H1 (cell line): ENCODE measurements around the gene CHST1. TPM values are rescaled to one million over a fixed set of nuclear protein-coding genes. Genes with fewer than 3 reads are reported as not detected.

Experiments
- CTCF ChIA-PET: fragments of 300-600 bp; sonication (Branson Sonifier 250); formaldehyde crosslinking; loops from one replicate; lab custom pipeline; 2021; ENCODE audit not compliant: partially characterized antibody; lab: Charles Lee
- POLR2A ChIA-PET: fragments of 300-600 bp; sonication (Branson Sonifier 250); formaldehyde crosslinking; loops from one replicate; lab custom pipeline; 2021; ENCODE audit warnings: inconsistent platforms; ENCODE audit not compliant: partially characterized antibody; lab: Charles Lee
- DNase-seq, 2 experiments: peaks; one replicate each; pipeline versions ENCODE4 v3.0.0 to v3.0.0-alpha.2; 2010 to 2022; ENCODE audit warnings: low spot score in 2 of 2, low read depth in 1 of 2, mixed read lengths in 1 of 2
- FAIRE-seq: peaks from 2 replicates; lab custom pipeline; 2011; peaks lifted over from hg19 to GRCh38; lab: Jason Lieb, UNC
- H2AFZ ChIP-seq: 2 replicates; pipeline ENCODE4 v1.8.1; 2012; ENCODE audit warnings: low read length, inconsistent platforms
- H2AK5ac ChIP-seq: 2 replicates; pipeline ENCODE4 v1.6.1; 2013; ENCODE audit warnings: low read depth, low read length
- H2BK120ac ChIP-seq: replicated peaks from 2 replicates; pipeline ENCODE3; 2013; ENCODE audit warnings: low read depth, low read length, inconsistent platforms
- H2BK12ac ChIP-seq: 2 replicates; pipeline ENCODE4 v1.6.1; 2013; ENCODE audit warnings: low read depth, low read length
- H2BK15ac ChIP-seq: 2 replicates; pipeline ENCODE4 v1.6.1; 2013; ENCODE audit warnings: low read length
- H2BK20ac ChIP-seq: 2 replicates; pipeline ENCODE4 v1.6.1; 2013; ENCODE audit warnings: low read length
- H2BK5ac ChIP-seq: 2 replicates; pipeline ENCODE4 v1.6.1; 2013; ENCODE audit warnings: low read depth, low read length
- H3K14ac ChIP-seq: 2 replicates; pipeline ENCODE4 v1.6.1; 2013; ENCODE audit warnings: inconsistent platforms; ENCODE audit not compliant: insufficient read length
- H3K18ac ChIP-seq: 2 replicates; pipeline ENCODE4 v1.6.1; 2013; ENCODE audit warnings: low read length; ENCODE audit errors: extremely low read depth
- H3K23ac ChIP-seq: 2 replicates; pipeline ENCODE4 v1.6.1; 2013; ENCODE audit warnings: inconsistent platforms; ENCODE audit not compliant: insufficient read length
- H3K23me2 ChIP-seq: 2 replicates; pipeline ENCODE4 v1.6.1; 2013; ENCODE audit warnings: low read depth, low read length
- H3K27ac ChIP-seq: 2 replicates; pipeline ENCODE4 v1.6.1; 2011; ENCODE audit warnings: low read depth, low read length, inconsistent platforms
- H3K27me3 ChIP-seq, 4 experiments: replicated peaks in 1 of 4; 1 replicate in 1 of 4; 2 replicates in 3 of 4; pipeline versions ENCODE4 v1.6.1 to v1.8.1; 2011 to 2013; ENCODE audit warnings: low read length in 3 of 4, mild to moderate bottlenecking in 3 of 4, inconsistent platforms in 2 of 4, mixed read lengths in 2 of 4, moderate library complexity in 1 of 4; ENCODE audit not compliant: control insufficient read depth in 3 of 4, insufficient read depth in 3 of 4; ENCODE audit errors: extremely low read depth in 1 of 4
- H3K36me3 ChIP-seq, 4 experiments: 2 replicates each; pipeline versions ENCODE4 v1.6.1 to v1.8.1; 2011 to 2013; ENCODE audit warnings: mild to moderate bottlenecking in 4 of 4, low read length in 3 of 4, moderate library complexity in 2 of 4, control low read depth in 1 of 4, inconsistent platforms in 1 of 4; ENCODE audit not compliant: insufficient read depth in 4 of 4, control insufficient read depth in 2 of 4
- H3K4ac ChIP-seq: replicated peaks from 2 replicates; pipeline ENCODE3; 2013; ENCODE audit warnings: low read length, low read depth, mixed read lengths, inconsistent platforms; ENCODE audit not compliant: insufficient read length
- H3K4me1 ChIP-seq, 4 experiments: replicated peaks in 1 of 4; 1 replicate in 1 of 4; 2 replicates in 3 of 4; pipeline versions ENCODE4 v1.6.1 to v1.8.1; 2011 to 2013; ENCODE audit warnings: low read length in 3 of 4, inconsistent platforms in 2 of 4, mixed read lengths in 1 of 4; ENCODE audit not compliant: insufficient read depth in 4 of 4, control insufficient read depth in 3 of 4
- H3K4me2 ChIP-seq, 2 experiments: 2 replicates each; pipeline versions ENCODE4 v1.6.1 to v1.8.1; 2011 to 2013; ENCODE audit warnings: low read depth in 2 of 2, low read length in 2 of 2, control low read depth in 1 of 2, inconsistent platforms in 1 of 2, mild to moderate bottlenecking in 1 of 2; ENCODE audit not compliant: insufficient read depth in 1 of 2
- H3K4me3 ChIP-seq, 4 experiments: fragments of 200-600, 300-600 bp in 1 of 4; sonication (generic), shearing (Covaris generic), sonication (Bioruptor Twin) in 1 of 4; 2 replicates each; pipeline versions ENCODE4 v1.5.1 to v1.8.1; 2011 to 2016; ENCODE audit warnings: low read length in 4 of 4, low read depth in 3 of 4, control low read depth in 2 of 4, inconsistent platforms in 2 of 4, mild to moderate bottlenecking in 2 of 4, mixed read lengths in 1 of 4, moderate library complexity in 1 of 4; ENCODE audit not compliant: insufficient read depth in 2 of 4; ENCODE audit errors: extremely low read depth in 1 of 4
- H3K56ac ChIP-seq: replicated peaks from 2 replicates; pipeline ENCODE3; 2013; ENCODE audit warnings: low read depth, mild to moderate bottlenecking, mixed read lengths, low read length, inconsistent platforms; ENCODE audit not compliant: insufficient read length
- H3K79me1 ChIP-seq: 2 replicates; pipeline ENCODE4 v1.6.1; 2013; ENCODE audit warnings: low read depth, low read length, control low read depth
- H3K79me2 ChIP-seq, 2 experiments: 2 replicates each; pipeline versions ENCODE4 v1.6.1 to v1.8.1; 2012 to 2013; ENCODE audit warnings: low read length in 2 of 2, mild to moderate bottlenecking in 2 of 2, inconsistent platforms in 1 of 2; ENCODE audit not compliant: insufficient read depth in 2 of 2, control insufficient read depth in 1 of 2
- H3K9ac ChIP-seq, 4 experiments: replicated peaks in 1 of 4; 1 replicate in 1 of 4; 2 replicates in 3 of 4; pipeline versions ENCODE4 v1.6.1 to v1.8.1; 2011 to 2013; ENCODE audit warnings: low read depth in 3 of 4, low read length in 3 of 4, control low read depth in 2 of 4, mild to moderate bottlenecking in 2 of 4, moderate library complexity in 2 of 4, inconsistent platforms in 1 of 4; ENCODE audit errors: extremely low read depth in 1 of 4
- H3K9me3 ChIP-seq, 2 experiments: 2 replicates each; pipeline versions ENCODE4 v1.6.1 to v1.8.1; 2012 to 2013; ENCODE audit warnings: mild to moderate bottlenecking in 2 of 2, moderate library complexity in 2 of 2, control low read depth in 1 of 2, inconsistent platforms in 1 of 2, low read depth in 1 of 2, low read length in 1 of 2, mixed read lengths in 1 of 2; ENCODE audit not compliant: insufficient read depth in 2 of 2
- H4K20me1 ChIP-seq, 2 experiments: replicated peaks in 1 of 2; 2 replicates each; pipeline versions ENCODE3 to v1.8.1; 2011 to 2013; ENCODE audit warnings: inconsistent platforms in 2 of 2, low read length in 2 of 2, mild to moderate bottlenecking in 1 of 2; ENCODE audit not compliant: insufficient read depth in 2 of 2, control insufficient read depth in 1 of 2
- H4K5ac ChIP-seq: 2 replicates; pipeline ENCODE4 v1.6.1; 2013; ENCODE audit warnings: low read length, low read depth, mixed read lengths, inconsistent platforms; ENCODE audit not compliant: insufficient read length
- H4K8ac ChIP-seq: 2 replicates; pipeline ENCODE4 v1.8.0; 2013; ENCODE audit warnings: mild to moderate bottlenecking, moderate library complexity, low read length, inconsistent platforms; ENCODE audit not compliant: insufficient read depth; ENCODE audit errors: extremely low read depth
- H4K91ac ChIP-seq: replicated peaks from 2 replicates; pipeline ENCODE3; 2013; ENCODE audit warnings: low read length, mixed read lengths, inconsistent platforms; ENCODE audit not compliant: insufficient read length
- GTF2F1 ChIP-seq: IDR thresholded peaks from 2 replicates; pipeline ENCODE4 v1.6.1; 2012; ENCODE audit warnings: low read depth, low read length, improper control_type of control experiment, borderline replicate concordance
- NANOG ChIP-seq: IDR thresholded peaks from 2 replicates; pipeline ENCODE4 v1.6.1; 2011; ENCODE audit warnings: low read length, low read depth, mild to moderate bottlenecking, inconsistent platforms; ENCODE audit not compliant: insufficient read depth, poor library complexity, severe bottlenecking
- TCF12 ChIP-seq: IDR thresholded peaks from 2 replicates; pipeline ENCODE4 v1.6.1; 2011; ENCODE audit warnings: low read depth, mild to moderate bottlenecking, low read length
- WGBS, 2 experiments: shearing (Covaris generic) in 1 of 2; methylation state at CpG; one replicate each; pipeline versions ENCODE4 v1.1.6 to v1.1.7; 2013 to 2015; ENCODE audit warnings: low lambda C conversion rate in 2 of 2, mixed read lengths in 2 of 2, inconsistent platforms in 1 of 2, low coverage in 1 of 2, missing lambda C conversion rate in 1 of 2; ENCODE audit not compliant: insufficient replicate concordance in 2 of 2, insufficient coverage in 1 of 2, insufficient read length in 1 of 2; ENCODE audit errors: extremely low coverage in 1 of 2, missing lambda C conversion rate in 1 of 2; 5-methylcytosine and 5-hydroxymethylcytosine counted together
- polyA plus RNA-seq, 7 experiments: library from polyadenylated mRNA; depleted of rRNA in 3 of 7; stranded (reverse) in 5 of 7; unstranded in 2 of 7; fragments of >200 nt in 5 of 7; fragments of 200-250 nt in 2 of 7; gene quantifications; 1 replicate in 5 of 7; 2 replicates in 1 of 7; 4 replicates in 1 of 7; pipeline versions ENCODE4 v1.2.1 to v1.2.3, GENCODE V29; 2011 to 2013; ENCODE audit warnings: missing spikeins in 2 of 7, mixed read lengths in 2 of 7
- total RNA-seq: library from RNA; stranded (reverse); fragmentation: NEBNext Ultra II Directional; extraction: Animal tissue kit (Norgen Biotek cat#: 25700); gene quantifications from 2 replicates; pipeline ENCODE4 v1.2.1, GENCODE V29; 2021

The CHST1 gene
- total and polyA plus RNA-seq, 2 of the 8 experiments (the other 6 are each of a cell fraction or from before 2014, with no cell fraction given) = 1.6 to 3.8 TPM

DNA sequence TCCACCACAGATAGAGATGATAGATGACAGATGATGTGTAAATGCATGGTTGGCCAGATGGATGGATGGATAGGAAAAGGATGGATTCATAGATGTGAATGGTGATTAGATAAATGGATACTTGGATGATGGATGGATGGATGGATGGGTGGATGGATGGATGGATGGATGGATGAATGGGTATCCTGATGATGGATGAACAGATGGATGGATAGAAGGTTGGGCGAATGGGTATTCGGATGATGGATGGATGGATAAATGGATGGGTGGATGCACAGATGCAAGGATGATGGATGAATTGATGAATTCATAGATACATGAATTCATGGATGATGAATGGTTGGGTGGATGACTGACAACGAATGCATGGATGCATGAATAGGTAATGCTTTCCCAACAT lies 56.1 kb downstream of the CHST1 start:
- Histone ChIP-seq H3K23ac (no peak overlapping the region), H3K23me2 (no peaks in the 10 kb centered on the region), H3K79me2 (no peaks in the 10 kb centered on the region), H2BK15ac (no peak overlapping the region), H3K27ac (no peak overlapping the region), H3K36me3 (no peaks in the 10 kb centered on the region), H3K18ac (no peak overlapping the region), H4K91ac (no peak overlapping the region), H4K5ac (no peak overlapping the region), H3K4me2 (no peak overlapping the region), H3K79me1 (no peaks in the 10 kb centered on the region), H3K4me1 (peaks cover 3 to 8% (median 6%) of the 10 kb centered on the region in 4 experiments), H3K9me3 (no peaks in the 10 kb centered on the region), H3K9ac (no peak overlapping the region), H2BK5ac (no peak overlapping the region), H2BK20ac (no peak overlapping the region), H2BK12ac (no peak overlapping the region), H2BK120ac (no peak overlapping the region), H3K56ac (no peak overlapping the region), H4K20me1 (no peaks in the 10 kb centered on the region), H2AK5ac (no peak overlapping the region), H3K4me3 (no peak overlapping the region), H3K27me3 (no peaks in the 10 kb centered on the region), H3K4ac (no peak overlapping the region), H2AFZ (no peak overlapping the region), H4K8ac (no peak overlapping the region), H3K14ac (no peak overlapping the region)
- DNase-seq (no peak), FAIRE-seq (no peak)
- ChIA-PET POLR2A (no interaction called here), CTCF (interaction anchor here (0.6 to 1.2 kb wide), 2 partner anchors 15 to 112 kb away, joined by 3 read pairs; no protein-coding TSS in a partner anchor)
- WGBS, 2 experiments = 91 to 100% methylated on average over 2 to 3 of the region's 3 CpGs
- TF ChIP-seq NANOG (no peak), GTF2F1 (no peak), TCF12 (no peak)
